ENCODE measurements around the gene PRKN. TPM values are rescaled to one million over a fixed set of nuclear protein-coding genes. Genes with fewer than 3 reads are reported as not detected.
A peak's percentile ranks its signal among the peaks of the same experiment; 100 is the strongest.

PRKN gene
- total RNA-seq, 1 donor from 2014 or later, result 1.3 TPM

DNA sequence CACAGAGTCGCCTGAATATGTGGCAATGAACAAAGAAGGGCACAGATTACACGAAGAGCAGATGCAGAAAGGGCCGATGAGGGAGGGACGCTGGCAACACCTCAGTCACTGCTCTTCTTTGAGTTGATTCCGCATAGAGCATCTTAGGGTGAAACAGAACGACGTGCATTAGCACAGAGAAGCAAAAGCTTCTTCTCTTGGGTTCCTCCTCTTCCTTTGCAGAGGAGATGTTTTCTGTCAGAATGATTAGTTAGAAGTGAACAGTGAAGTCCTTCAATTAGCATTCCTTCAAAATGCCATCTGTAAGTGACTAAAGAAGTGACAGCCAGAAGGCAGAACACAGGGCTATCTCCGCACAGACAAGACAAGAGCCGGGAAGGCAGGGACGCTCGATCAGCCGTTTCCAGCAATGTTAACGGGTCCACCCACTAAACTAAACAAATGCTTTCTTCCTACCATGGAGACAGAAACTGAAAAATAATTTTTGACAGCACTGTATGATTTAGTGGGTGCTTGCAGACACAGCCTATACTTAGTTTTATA is 1233.9 kb downstream of the PRKN start:
- Mint-ChIP-seq H3K27me3 (ENCODE audit: low read depth, unreplicated experiment) (no peaks in the 10 kb centered on the region), H3K9me3 (ENCODE audit: unreplicated experiment) (no peaks in the 10 kb centered on the region), H3K4me1 (ENCODE audit: low read depth, unreplicated experiment) (peaks cover 9% of the 10 kb centered on the region), H3K36me3 (ENCODE audit: low read depth, unreplicated experiment) (no peaks in the 10 kb centered on the region), H3K4me3 (ENCODE audit: unreplicated experiment) (no peak overlapping the region), H3K27ac (ENCODE audit: unreplicated experiment) (no peak overlapping the region)
- no peaks in the 10 kb centered on the region for H3K4me1 ChIP-seq (ENCODE audit: insufficient read depth, low read length)
- no peak overlapping the region for H3K9ac ChIP-seq (ENCODE audit: low read length)
- FAIRE-seq (no peak), DNase-seq (ENCODE audit: low read depth) (no peak)
- no peak overlapping the region for H3K4me2 ChIP-seq (ENCODE audit: low read length)
- no peaks in the 10 kb centered on the region for H3K79me2 ChIP-seq (ENCODE audit: insufficient read depth, low read length)
- no peaks in the 10 kb centered on the region for H3K27me3 ChIP-seq (ENCODE audit: insufficient read depth, low read length)
- H3K36me3 ChIP-seq (ENCODE audit: insufficient read depth, low read length), result no peaks in the 10 kb centered on the region
- H3K4me3 ChIP-seq (ENCODE audit: insufficient read depth, low read depth, low read length), result no peak overlapping the region
- H3K27ac ChIP-seq (ENCODE audit: low read depth, low read length), result no peak overlapping the region
- TF ChIP-seq, protein P1, sequence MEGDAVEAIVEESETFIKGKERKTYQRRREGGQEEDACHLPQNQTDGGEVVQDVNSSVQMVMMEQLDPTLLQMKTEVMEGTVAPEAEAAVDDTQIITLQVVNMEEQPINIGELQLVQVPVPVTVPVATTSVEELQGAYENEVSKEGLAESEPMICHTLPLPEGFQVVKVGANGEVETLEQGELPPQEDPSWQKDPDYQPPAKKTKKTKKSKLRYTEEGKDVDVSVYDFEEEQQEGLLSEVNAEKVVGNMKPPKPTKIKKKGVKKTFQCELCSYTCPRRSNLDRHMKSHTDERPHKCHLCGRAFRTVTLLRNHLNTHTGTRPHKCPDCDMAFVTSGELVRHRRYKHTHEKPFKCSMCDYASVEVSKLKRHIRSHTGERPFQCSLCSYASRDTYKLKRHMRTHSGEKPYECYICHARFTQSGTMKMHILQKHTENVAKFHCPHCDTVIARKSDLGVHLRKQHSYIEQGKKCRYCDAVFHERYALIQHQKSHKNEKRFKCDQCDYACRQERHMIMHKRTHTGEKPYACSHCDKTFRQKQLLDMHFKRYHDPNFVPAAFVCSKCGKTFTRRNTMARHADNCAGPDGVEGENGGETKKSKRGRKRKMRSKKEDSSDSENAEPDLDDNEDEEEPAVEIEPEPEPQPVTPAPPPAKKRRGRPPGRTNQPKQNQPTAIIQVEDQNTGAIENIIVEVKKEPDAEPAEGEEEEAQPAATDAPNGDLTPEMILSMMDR (IDR thresholded peaks at IDR 0.05; ENCODE audit: insufficient read depth, low read depth, low read length), result no peak
- no peak for TF ChIP-seq EZH2 (IDR thresholded peaks at IDR 0.05; ENCODE audit: insufficient read depth, low read length)
- no peaks in the 10 kb centered on the region for H3K9me3 ChIP-seq (ENCODE audit: insufficient read depth, low read depth, low read length)
- no peak overlapping the region for H2AFZ ChIP-seq (ENCODE audit: low read depth, low read length)
- H4K20me1 ChIP-seq (ENCODE audit: insufficient read depth, low read length), result no peaks in the 10 kb centered on the region

DNA sequence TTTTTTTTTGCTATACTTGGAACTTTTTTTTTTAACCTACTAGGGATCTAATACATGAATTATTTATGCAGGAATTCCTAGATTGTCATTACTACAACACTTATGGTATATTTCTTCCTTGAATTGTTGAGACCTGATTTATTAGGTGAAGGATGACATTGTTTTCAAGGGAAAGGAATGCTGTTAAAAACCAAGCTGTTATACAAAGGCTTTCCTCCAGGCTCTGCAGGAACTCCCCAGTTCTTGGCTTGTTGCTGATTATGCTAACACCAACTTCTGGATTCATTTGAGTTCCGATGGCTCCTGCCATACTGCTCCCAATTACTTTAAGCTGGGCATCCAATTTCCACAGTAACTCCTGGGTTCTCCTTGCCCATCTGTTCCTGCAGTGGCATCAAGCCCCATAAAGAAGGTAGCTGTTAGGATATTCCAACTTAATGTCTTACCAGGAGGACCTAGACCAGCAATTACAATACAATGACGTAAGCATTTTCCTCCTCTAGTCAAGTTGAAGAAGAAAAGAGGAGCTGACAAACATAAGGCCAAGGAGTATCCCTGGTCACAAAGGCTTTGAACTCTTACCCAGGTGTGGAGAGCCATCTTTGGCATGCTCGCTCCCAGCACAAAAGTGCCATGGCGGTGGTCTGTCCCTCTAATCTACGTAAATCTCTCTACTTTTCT is 1237.8 kb downstream of the PRKN start:
- FAIRE-seq (no peak), DNase-seq (ENCODE audit: low read depth) (no peak)
- Histone ChIP-seq H3K9me3 (ENCODE audit: insufficient read depth, low read depth, low read length) (no peaks in the 10 kb centered on the region), H3K27ac (ENCODE audit: low read depth, low read length) (no peak overlapping the region), H3K27me3 (ENCODE audit: insufficient read depth, low read length) (no peaks in the 10 kb centered on the region), H3K9ac (ENCODE audit: low read length) (no peak overlapping the region), H4K20me1 (ENCODE audit: insufficient read depth, low read length) (no peaks in the 10 kb centered on the region), H3K4me2 (ENCODE audit: low read length) (no peak overlapping the region), H3K4me1 (ENCODE audit: insufficient read depth, low read length) (peaks cover 9% of the 10 kb centered on the region), H3K79me2 (ENCODE audit: insufficient read depth, low read length) (no peaks in the 10 kb centered on the region), H3K36me3 (ENCODE audit: insufficient read depth, low read length) (no peaks in the 10 kb centered on the region), H3K4me3 (ENCODE audit: insufficient read depth, low read depth, low read length) (no peak overlapping the region), H2AFZ (ENCODE audit: low read depth, low read length) (no peak overlapping the region)
- H3K9me3 Mint-ChIP-seq (ENCODE audit: unreplicated experiment), result no peaks in the 10 kb centered on the region
- no peak overlapping the region for H3K4me3 Mint-ChIP-seq (ENCODE audit: unreplicated experiment)
- H3K36me3 Mint-ChIP-seq (ENCODE audit: low read depth, unreplicated experiment), result no peaks in the 10 kb centered on the region
- H3K27me3 Mint-ChIP-seq (ENCODE audit: low read depth, unreplicated experiment), result no peaks in the 10 kb centered on the region
- peaks cover 15% of the 10 kb centered on the region for H3K4me1 Mint-ChIP-seq (ENCODE audit: low read depth, unreplicated experiment)
- TF ChIP-seq, protein P1 (IDR thresholded peaks at IDR 0.05; ENCODE audit: insufficient read depth, low read depth, low read length), result no peak
- no peak for TF ChIP-seq EZH2 (IDR thresholded peaks at IDR 0.05; ENCODE audit: insufficient read depth, low read length)
- H3K27ac Mint-ChIP-seq (ENCODE audit: unreplicated experiment), result no peak overlapping the region

DNA sequence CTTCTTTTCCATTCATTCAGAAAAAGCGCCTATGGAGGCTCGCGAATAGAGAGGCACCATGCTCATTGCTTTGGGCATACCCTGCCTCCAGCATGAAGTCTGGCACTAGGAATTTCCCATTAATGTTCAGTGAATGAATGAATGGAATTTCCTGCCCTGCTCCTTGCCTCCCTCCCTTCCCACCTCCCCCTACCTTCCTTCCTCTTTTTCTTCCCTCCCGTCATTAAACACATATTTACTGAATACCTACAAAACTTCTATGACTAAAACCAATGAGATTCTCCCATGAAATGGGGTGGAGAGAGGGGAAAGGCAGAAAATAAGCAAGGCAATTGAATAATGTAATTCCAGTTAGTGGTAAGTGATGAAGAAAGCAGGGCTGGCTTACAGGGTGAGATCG is 1239.9 kb downstream of the PRKN start:
- DNase-seq (ENCODE audit: low read depth), result peak; percentile 22

More for the DNA sequence above, 1239.9 kb downstream of the PRKN start:
- no peaks in the 10 kb centered on the region for H3K9me3 Mint-ChIP-seq (ENCODE audit: unreplicated experiment)
- no peak for FAIRE-seq
- peak overlapping the region; percentile 82 for H3K27ac Mint-ChIP-seq (ENCODE audit: unreplicated experiment)
- H3K4me2 ChIP-seq (ENCODE audit: low read length), result no peak overlapping the region
- H3K36me3 Mint-ChIP-seq (ENCODE audit: low read depth, unreplicated experiment), result no peaks in the 10 kb centered on the region
- H3K9ac ChIP-seq (ENCODE audit: low read length), result no peak overlapping the region
- no peak overlapping the region for H3K4me3 Mint-ChIP-seq (ENCODE audit: unreplicated experiment)
- H3K27me3 ChIP-seq (ENCODE audit: insufficient read depth, low read length), result no peaks in the 10 kb centered on the region
- H3K27me3 Mint-ChIP-seq (ENCODE audit: low read depth, unreplicated experiment), result no peaks in the 10 kb centered on the region
- no peaks in the 10 kb centered on the region for H3K36me3 ChIP-seq (ENCODE audit: insufficient read depth, low read length)
- H3K4me1 ChIP-seq (ENCODE audit: insufficient read depth, low read length), result peaks cover 9% of the 10 kb centered on the region
- H3K9me3 ChIP-seq (ENCODE audit: insufficient read depth, low read depth, low read length), result no peaks in the 10 kb centered on the region
- TF ChIP-seq, protein P1 (IDR thresholded peaks at IDR 0.05; ENCODE audit: insufficient read depth, low read depth, low read length), result no peak
- no peak for TF ChIP-seq EZH2 (IDR thresholded peaks at IDR 0.05; ENCODE audit: insufficient read depth, low read length)
- H4K20me1 ChIP-seq (ENCODE audit: insufficient read depth, low read length), result no peaks in the 10 kb centered on the region
- H3K4me3 ChIP-seq (ENCODE audit: insufficient read depth, low read depth, low read length), result no peak overlapping the region
- no peak overlapping the region for H2AFZ ChIP-seq (ENCODE audit: low read depth, low read length)
- H3K4me1 Mint-ChIP-seq (ENCODE audit: low read depth, unreplicated experiment), result peaks cover 15% of the 10 kb centered on the region
- no peak overlapping the region for H3K27ac ChIP-seq (ENCODE audit: low read depth, low read length)
- H3K79me2 ChIP-seq (ENCODE audit: insufficient read depth, low read length), result no peaks in the 10 kb centered on the region
